Vagina (tissue), 2 donors: ENCODE results near the gene TSPEAR.

Experiments
- POLR2A ChIP-seq, 2 donors: fragments of 450-650 bp; IDR thresholded peaks; one replicate each; pipeline ENCODE4 v1.6.1; 2017; ENCODE audit warnings: antibody characterized with exemption in 2 of 2, mild to moderate bottlenecking in 2 of 2, moderate library complexity in 2 of 2
- TF ChIP-seq, protein P1 (sequence below), 3 experiments: fragments of 450-650 bp in 2 of 3; fragments of 200-600 bp in 1 of 3; sonication (generic) in 1 of 3; IDR thresholded peaks; one replicate each; pipeline ENCODE4 v1.5.1; 2017 to 2019; ENCODE audit warnings: antibody characterized with exemption in 3 of 3, mild to moderate bottlenecking in 2 of 3, moderate library complexity in 2 of 3

- TF ChIP-seq, protein P1, sequence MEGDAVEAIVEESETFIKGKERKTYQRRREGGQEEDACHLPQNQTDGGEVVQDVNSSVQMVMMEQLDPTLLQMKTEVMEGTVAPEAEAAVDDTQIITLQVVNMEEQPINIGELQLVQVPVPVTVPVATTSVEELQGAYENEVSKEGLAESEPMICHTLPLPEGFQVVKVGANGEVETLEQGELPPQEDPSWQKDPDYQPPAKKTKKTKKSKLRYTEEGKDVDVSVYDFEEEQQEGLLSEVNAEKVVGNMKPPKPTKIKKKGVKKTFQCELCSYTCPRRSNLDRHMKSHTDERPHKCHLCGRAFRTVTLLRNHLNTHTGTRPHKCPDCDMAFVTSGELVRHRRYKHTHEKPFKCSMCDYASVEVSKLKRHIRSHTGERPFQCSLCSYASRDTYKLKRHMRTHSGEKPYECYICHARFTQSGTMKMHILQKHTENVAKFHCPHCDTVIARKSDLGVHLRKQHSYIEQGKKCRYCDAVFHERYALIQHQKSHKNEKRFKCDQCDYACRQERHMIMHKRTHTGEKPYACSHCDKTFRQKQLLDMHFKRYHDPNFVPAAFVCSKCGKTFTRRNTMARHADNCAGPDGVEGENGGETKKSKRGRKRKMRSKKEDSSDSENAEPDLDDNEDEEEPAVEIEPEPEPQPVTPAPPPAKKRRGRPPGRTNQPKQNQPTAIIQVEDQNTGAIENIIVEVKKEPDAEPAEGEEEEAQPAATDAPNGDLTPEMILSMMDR (IDR thresholded peaks at IDR 0.05) = no peak
- no peak for TF ChIP-seq POLR2A (IDR thresholded peaks at IDR 0.05)
Measured at GRCh38 chr21:44726826-44727225, 15.5 kb upstream of the TSPEAR start.
